ENCODE measurements around the gene HSFX2. TPM values are rescaled to one million over a fixed set of nuclear protein-coding genes. Genes with fewer than 3 reads are reported as not detected.
"Not testable (repeated sequence)": the region's sequence is repeated elsewhere in the genome, so short reads cannot be mapped to it uniquely, and the experiment has no call there.

The HSFX2 gene
- 1 to 10 TPM in 1 of 4 donors, under 1 TPM in 1, not detected in 2; 0.38 to 4.8 TPM for total RNA-seq

- H3K36me3 ChIP-seq; H3K9me3 ChIP-seq; H3K27me3 ChIP-seq; H3K27ac ChIP-seq; H3K4me1 ChIP-seq; DNase-seq (ENCODE audit: low spot score in 2 of 2); H3K4me3 ChIP-seq: not testable (repeated sequence)
- no CpG with 5 or more reads among the region's 17 CpGs for WGBS
Observed at GRCh38 chrX:149595214-149595613, at the start of gene HSFX2. Gene HSFX2, minus strand, starts transcription at chrX:149595314. Its CDS starts 614 bp downstream, at chrX:149594700.

- H3K9me3 ChIP-seq, result no peaks in the 10 kb centered on the region
- H3K36me3 ChIP-seq, result no peaks in the 10 kb centered on the region
- no peak for TF ChIP-seq POLR2A (IDR thresholded peaks at IDR 0.05)
- TF ChIP-seq POLR2AphosphoS5 (IDR thresholded peaks at IDR 0.05), result no peak
- TF ChIP-seq EP300 (IDR thresholded peaks at IDR 0.05), result no peak
- TF ChIP-seq CTCF (IDR thresholded peaks at IDR 0.05), result no peak
- H3K27me3 ChIP-seq, result no peaks in the 10 kb centered on the region
- H3K27ac ChIP-seq, result no peak overlapping the region
- DNase-seq (ENCODE audit: low spot score in 2 of 2), result no peak
- H3K4me1 ChIP-seq, result no peaks in the 10 kb centered on the region
- no peak overlapping the region for H3K4me3 ChIP-seq
- WGBS, result 65% methylated on average over 4 of the region's 4 CpGs
Observed at GRCh38 chrX:149643496-149643895, 48.4 kb upstream of the HSFX2 start.

GRCh38 chrX:149641835-149642234 is 46.7 kb upstream of the HSFX2 start:
- Histone ChIP-seq H3K4me3 (no peak overlapping the region), H3K36me3 (no peaks in the 10 kb centered on the region), H3K9me3 (no peaks in the 10 kb centered on the region), H3K27ac (no peak overlapping the region), H3K4me1 (no peaks in the 10 kb centered on the region), H3K27me3 (no peaks in the 10 kb centered on the region)
- 54% methylated on average over 2 of the region's 2 CpGs for WGBS
- no peak for DNase-seq (ENCODE audit: low spot score in 2 of 2)
- TF ChIP-seq POLR2A (IDR thresholded peaks at IDR 0.05), result no peak
- no peak for TF ChIP-seq CTCF (IDR thresholded peaks at IDR 0.05)
- no peak for TF ChIP-seq EP300 (IDR thresholded peaks at IDR 0.05)
- TF ChIP-seq POLR2AphosphoS5 (IDR thresholded peaks at IDR 0.05), result no peak

GRCh38 chrX:149641432-149641831 is 46.3 kb upstream of the HSFX2 start:
- Histone ChIP-seq H3K9me3 (no peaks in the 10 kb centered on the region), H3K27ac (no peak overlapping the region), H3K27me3 (no peaks in the 10 kb centered on the region), H3K4me1 (no peaks in the 10 kb centered on the region), H3K4me3 (no peak overlapping the region), H3K36me3 (no peaks in the 10 kb centered on the region)
- WGBS, result 29% methylated on average over 3 of the region's 3 CpGs
- no peak for DNase-seq (ENCODE audit: low spot score in 2 of 2)
- TF ChIP-seq POLR2A (IDR thresholded peaks at IDR 0.05) (no peak), EP300 (IDR thresholded peaks at IDR 0.05) (no peak), POLR2AphosphoS5 (IDR thresholded peaks at IDR 0.05) (no peak), CTCF (IDR thresholded peaks at IDR 0.05) (no peak)

- TF ChIP-seq POLR2A (IDR thresholded peaks at IDR 0.05) (no peak), EP300 (IDR thresholded peaks at IDR 0.05) (no peak), POLR2AphosphoS5 (IDR thresholded peaks at IDR 0.05) (no peak), CTCF (IDR thresholded peaks at IDR 0.05) (no peak)
- WGBS, result 61% methylated on average over 3 of the region's 3 CpGs
- Histone ChIP-seq H3K27me3 (no peaks in the 10 kb centered on the region), H3K4me1 (no peaks in the 10 kb centered on the region), H3K4me3 (no peak overlapping the region), H3K36me3 (no peaks in the 10 kb centered on the region), H3K27ac (no peak overlapping the region), H3K9me3 (no peaks in the 10 kb centered on the region)
- no peak for DNase-seq (ENCODE audit: low spot score in 2 of 2)
Observed at GRCh38 chrX:149639568-149639967, 44.5 kb upstream of the HSFX2 start.

GRCh38 chrX:149638860-149639259 is 43.7 kb upstream of the HSFX2 start:
- Histone ChIP-seq H3K9me3 (no peaks in the 10 kb centered on the region), H3K4me3 (no peak overlapping the region), H3K27ac (no peak overlapping the region), H3K27me3 (no peaks in the 10 kb centered on the region), H3K36me3 (no peaks in the 10 kb centered on the region), H3K4me1 (no peaks in the 10 kb centered on the region)
- DNase-seq (ENCODE audit: low spot score in 2 of 2), result no peak
- no peak for TF ChIP-seq POLR2AphosphoS5 (IDR thresholded peaks at IDR 0.05)
- TF ChIP-seq EP300 (IDR thresholded peaks at IDR 0.05), result no peak
- no peak for TF ChIP-seq CTCF (IDR thresholded peaks at IDR 0.05)
- TF ChIP-seq POLR2A (IDR thresholded peaks at IDR 0.05), result no peak

All from suprapubic skin (tissue), 4 donors.